ENCODE measurements around the gene GSX2. TPM values are rescaled to one million over a fixed set of nuclear protein-coding genes. Genes with fewer than 3 reads are reported as not detected.

The GSX2 gene
- total RNA-seq (2012; rRNA removed) (not detected in 2 replicates), polyA plus RNA-seq (2012; rRNA removed) (not detected in 2 replicates), Bru-seq, nascent RNA (not detected), BruChase-seq, experiment 1, labeled RNA remaining after a 6-hour chase (not detected), BruChase-seq, experiment 2, labeled RNA remaining after a 2-hour chase (not detected)
- polyA plus RNA-seq (2012; cell fraction: cytosol; rRNA removed), result 0.03 TPM in 1 of 2 replicates, not detected in the other
- not detected in 2 replicates for polyA plus RNA-seq (2012; cell fraction: nucleus; rRNA removed; ENCODE audit: low replicate concordance)
- long read RNA-seq, result 0 reads

- H2AFZ ChIP-seq (replicated peaks; ENCODE audit: low read length, poor library complexity), result peak within 1 kb of the TSS; percentile 88
- BruUV-seq (replicated peaks), result no TSS peak
- intact Hi-C loops (cut with micrococcal nuclease) (no loop called here), dilution Hi-C loops (cut with HindIII; ENCODE audit: low sequenced_read_pairs, unreplicated experiment) (no loop called here), in situ Hi-C loops (cut with MboI; ENCODE audit: low sequenced_read_pairs) (no loop called here)
- DNase-seq, result no peak
- H2BK120ac ChIP-seq (ENCODE audit: low read depth, low read length), result no peak within 1 kb of the TSS
- H3K9me3 ChIP-seq (ENCODE audit: control insufficient read depth, insufficient read depth, low read length), result no peaks in the 10 kb centered on the region
- peak within 1 kb of the TSS; percentile 66 for H3K23ac ChIP-seq (ENCODE audit: low read depth, low read length)
- no peak within 1 kb of the TSS for H3K27ac ChIP-seq (ENCODE audit: insufficient read depth, low read length)
- no peak within 1 kb of the TSS for H3K9ac ChIP-seq (ENCODE audit: low read depth, low read length)
- H3K14ac ChIP-seq (replicated peaks; ENCODE audit: low read depth, low read length), result no peak within 1 kb of the TSS
- peak within 1 kb of the TSS; percentile 59 for H3K4me2 ChIP-seq (ENCODE audit: low read depth, low read length)
- H2BK20ac ChIP-seq (ENCODE audit: low read depth, low read length), result no peak within 1 kb of the TSS; the same call in 1 of the 2 replicates
- H4K20me1 ChIP-seq (ENCODE audit: insufficient read depth, low read length), result no peaks in the 10 kb centered on the region
- H3K4me3 ChIP-seq (ENCODE audit: insufficient read depth, low read depth, low read length), result peak within 1 kb of the TSS; percentile 40
- no peaks in the 10 kb centered on the region for H3K79me1 ChIP-seq (ENCODE audit: low read depth in 1 of 2, low read length in 2 of 2)
- ATAC-seq (ENCODE audit: low read depth), result peak; percentile 57
- H3K4me1 ChIP-seq (ENCODE audit: control insufficient read depth, insufficient read depth, low read length), result no peaks in the 10 kb centered on the region
- H3K27me3 ChIP-seq (ENCODE audit: control insufficient read depth, insufficient read depth, low read length), result peaks cover 65% of the 10 kb centered on the region
- H3K18ac ChIP-seq (ENCODE audit: low read depth, low read length), result no peak within 1 kb of the TSS
- H4K8ac ChIP-seq (ENCODE audit: low read depth in 2 of 2, low read length in 2 of 2), result no peak within 1 kb of the TSS
- H3K56ac ChIP-seq (ENCODE audit: extremely low read depth, insufficient read depth, low read length), result no peak within 1 kb of the TSS
- H4K91ac ChIP-seq (ENCODE audit: insufficient read depth, low read depth, low read length), result no peak within 1 kb of the TSS
- no peak within 1 kb of the TSS for H2BK15ac ChIP-seq (ENCODE audit: low read depth, low read length)
- peak within 1 kb of the TSS; percentile 10; the same call in 1 of the 2 replicates for H3K4ac ChIP-seq (ENCODE audit: low read depth, low read length)
- H2BK5ac ChIP-seq (ENCODE audit: low read depth, low read length, poor library complexity, severe bottlenecking), result no peak within 1 kb of the TSS
- H3K36me3 ChIP-seq (ENCODE audit: control insufficient read depth, insufficient read depth, low read length), result no peaks in the 10 kb centered on the region
- H4K5ac ChIP-seq (ENCODE audit: low read depth, low read length), result no peak within 1 kb of the TSS
- POLR2A ChIA-PET (ENCODE audit: unreplicated experiment), result no interaction called here
- WGBS, 2 experiments (ENCODE audit: extremely low coverage in 2 of 2, insufficient read length in 1 of 2), result 1% methylated on average over 22 of the region's 66 CpGs; no CpG with 5 or more reads in 1 of the 2 experiments
- H2AK9ac ChIP-seq (replicated peaks; ENCODE audit: low read depth, low read length, poor library complexity), result peak within 1 kb of the TSS; percentile 37
- no peak for TF ChIP-seq SMC3 (IDR thresholded peaks at IDR 0.05; ENCODE audit: low read depth, low read length)
- no peak for TF ChIP-seq RFX5 (IDR thresholded peaks at IDR 0.05; ENCODE audit: low read depth, low read length)
- peak; percentile 38; the same call in 1 of the 2 replicates for TF ChIP-seq CEBPB (IDR thresholded peaks at IDR 0.05; ENCODE audit: low read depth, low read length)
- no peak for TF ChIP-seq MAZ (IDR thresholded peaks at IDR 0.05; ENCODE audit: borderline replicate concordance, low read depth, low read length)
- no peak for TF ChIP-seq CTCF (conservative IDR thresholded peaks at IDR 0.05; ENCODE audit: low read depth, low read length)
- 0 out of 2 replicates have a peak, but pooled peaks have one; percentile 10 for TF ChIP-seq USF2 (IDR thresholded peaks at IDR 0.05; ENCODE audit: low read depth, low read length)
- TF ChIP-seq BHLHE40 (IDR thresholded peaks at IDR 0.05; ENCODE audit: low read depth, low read length), result no peak
- no peak for TF ChIP-seq CHD1 (IDR thresholded peaks at IDR 0.05; ENCODE audit: low read depth, low read length)
- TF ChIP-seq MAFK (IDR thresholded peaks at IDR 0.05; ENCODE audit: low read depth, low read length), result no peak
- TF ChIP-seq NFE2L2 (IDR thresholded peaks at IDR 0.05; ENCODE audit: low read depth, low read length), result no peak
- peaks cover 9% of the 10 kb centered on the region; the same call in 1 of the 2 replicates for H3K9me1 ChIP-seq (ENCODE audit: insufficient read depth, low read length)
- peak within 1 kb of the TSS; percentile 37; the same call in 1 of the 2 replicates for H2AK5ac ChIP-seq (ENCODE audit: low read depth, low read length)
- CTCF ChIA-PET, result no interaction called here
Measured at GRCh38 chr4:54099748-54100574, at the start of gene GSX2. TSS of gene GSX2 (plus strand) at chr4:54100163. CDS start at chr4:54100345, 182 bp downstream.

Measured in IMR-90 (cell line).